Testis (tissue), 3 donors: ENCODE measurements around the gene ERC2. TPM values are rescaled to one million over a fixed set of nuclear protein-coding genes. Genes with fewer than 3 reads are reported as not detected.

Source experiments
- DNase-seq: peaks from one replicate; pipeline ENCODE4 v3.0.0-alpha.2; 2019
- H3K27ac ChIP-seq, 2 donors: fragments of 200-600 bp; sonication (generic); one replicate each; pipeline ENCODE4 v1.5.1; 2019
- H3K27me3 ChIP-seq: fragments of 200-600 bp; sonication (generic); one replicate; pipeline ENCODE4 v1.5.1; 2019
- H3K36me3 ChIP-seq: fragments of 200-600 bp; sonication (generic); one replicate; pipeline ENCODE4 v1.5.1; 2017; ENCODE audit warnings: low read depth; ENCODE audit errors: missing control alignments
- H3K4me1 ChIP-seq: fragments of 200-600 bp; sonication (generic); one replicate; pipeline ENCODE4 v1.5.1; 2019
- H3K4me3 ChIP-seq, 2 donors: fragments of 200-600 bp; sonication (generic); one replicate each; pipeline ENCODE4 v1.5.1; 2017 to 2019
- H3K9me3 ChIP-seq: fragments of 200-600 bp; sonication (generic); one replicate; pipeline ENCODE4 v1.5.1; 2017
- CTCF ChIP-seq, 3 experiments: fragments of 450-650 bp in 2 of 3; fragments of 200-600 bp in 1 of 3; sonication (generic) in 1 of 3; IDR thresholded peaks; one replicate each; pipeline ENCODE4 v1.5.1; 2016 to 2019; ENCODE audit warnings: antibody characterized with exemption in 3 of 3, mild to moderate bottlenecking in 2 of 3, moderate library complexity in 1 of 3
- POLR2A ChIP-seq: fragments of 450-650 bp; IDR thresholded peaks from one replicate; pipeline ENCODE4 v1.6.1; 2017; ENCODE audit warnings: antibody characterized with exemption, mild to moderate bottlenecking, moderate library complexity
- WGBS, 2 donors: methylation state at CpG; one replicate each; pipeline ENCODE4 v1.1.5; 2018; 5-methylcytosine and 5-hydroxymethylcytosine counted together
- intact Hi-C: fragments of 100-400 bp; cut with DNase I; formaldehyde crosslinking; loops from one replicate; pipeline ENCODE4 v1.15.1; 2023; ENCODE audit warnings: low total_unique reads
- polyA plus RNA-seq: library from polyadenylated mRNA; stranded (reverse); fragments of 350-450 nt; fragmentation: Illumina TruSeq; extraction: RNeasy Lipid Tissue Mini Kit (QIAGEN cat#74804); gene quantifications from one replicate; pipeline ENCODE4 v1.2.3, GENCODE V29; 2014; ENCODE audit warnings: low read depth, low replicate concordance; ENCODE audit not compliant: insufficient read depth
- total RNA-seq, 2 donors: library from RNA; depleted of rRNA; stranded (reverse); fragments of >200 nt; gene quantifications; one replicate each; pipeline ENCODE4 v1.2.3, GENCODE V29; 2016

Gene ERC2
- total and polyA plus RNA-seq, 3 donors from 2014 or later: 1.9 to 6.1 (median 5.9) TPM

- Histone ChIP-seq H3K4me1 (no peaks in the 10 kb centered on the region), H3K9me3 (no peaks in the 10 kb centered on the region), H3K27me3 (no peaks in the 10 kb centered on the region), H3K27ac (no peak overlapping the region), H3K36me3 (no peaks in the 10 kb centered on the region), H3K4me3 (no peak overlapping the region)
- intact Hi-C loops: no loop called here
- DNase-seq: no peak
- TF ChIP-seq CTCF (IDR thresholded peaks at IDR 0.05): no peak
- no peak for TF ChIP-seq POLR2A
- WGBS, 2 donors: 51 to 61% methylated on average over 2 of the region's 2 CpGs
Observed at GRCh38 chr3:56323986-56324420, 144.3 kb downstream of the ERC2 start.

- H3K4me1 ChIP-seq: no peaks in the 10 kb centered on the region
- 82 to 93% methylated on average over 2 of the region's 2 CpGs for WGBS, 2 donors
- TF ChIP-seq CTCF (IDR thresholded peaks at IDR 0.05): no peak
- TF ChIP-seq POLR2A: no peak
- no peaks in the 10 kb centered on the region for H3K36me3 ChIP-seq
- H3K4me3 ChIP-seq: no peak overlapping the region
- H3K9me3 ChIP-seq: no peaks in the 10 kb centered on the region
- no peak overlapping the region for H3K27ac ChIP-seq
- intact Hi-C loops: no loop called here
- no peak for DNase-seq
- H3K27me3 ChIP-seq: no peaks in the 10 kb centered on the region
Observed at GRCh38 chr3:56322862-56323261, 145.4 kb downstream of the ERC2 start.

GRCh38 chr3:56321892-56322291, 146.4 kb downstream of the ERC2 start:
- H3K9me3 ChIP-seq: no peaks in the 10 kb centered on the region
- H3K27me3 ChIP-seq: no peaks in the 10 kb centered on the region
- H3K36me3 ChIP-seq: no peaks in the 10 kb centered on the region
- TF ChIP-seq POLR2A: no peak
- TF ChIP-seq CTCF (IDR thresholded peaks at IDR 0.05): no peak
- H3K4me1 ChIP-seq: no peaks in the 10 kb centered on the region
- 96 to 98% methylated on average over 2 of the region's 2 CpGs for WGBS, 2 donors
- H3K27ac ChIP-seq: no peak overlapping the region
- no peak for DNase-seq
- intact Hi-C loops: no loop called here
- no peak overlapping the region for H3K4me3 ChIP-seq

- intact Hi-C loops: no loop called here
- H3K36me3 ChIP-seq: no peaks in the 10 kb centered on the region
- 47 to 63% methylated on average over 1 of the region's 1 CpG for WGBS, 2 donors
Observed at GRCh38 chr3:56321383-56321782, 146.9 kb downstream of the ERC2 start.

More at GRCh38 chr3:56321383-56321782, 146.9 kb downstream of the ERC2 start:
- Histone ChIP-seq H3K27me3 (no peaks in the 10 kb centered on the region), H3K4me1 (no peaks in the 10 kb centered on the region), H3K4me3 (no peak overlapping the region), H3K9me3 (no peaks in the 10 kb centered on the region), H3K27ac (no peak overlapping the region)
- DNase-seq: no peak
- TF ChIP-seq CTCF (IDR thresholded peaks at IDR 0.05): no peak
- no peak for TF ChIP-seq POLR2A
